Fibroblast of the aortic adventitia (primary cell): ENCODE measurements around the gene IGFN1. TPM values are rescaled to one million over a fixed set of nuclear protein-coding genes. Genes with fewer than 3 reads are reported as not detected.
A peak's percentile ranks its signal among the peaks of the same experiment; 100 is the strongest.
"Not testable (repeated sequence)": the region's sequence is repeated elsewhere in the genome, so short reads cannot be mapped to it uniquely, and the experiment has no call there.

ENCODE experiments used
- DNase-seq: peaks from one replicate; pipeline ENCODE4 v3.0.0-alpha.2; 2010; ENCODE audit warnings: low read depth
- H3K4me3 ChIP-seq: 2 replicates; pipeline ENCODE4 v1.5.1; 2011; ENCODE audit warnings: low read depth, mild to moderate bottlenecking, control low read depth, low read length, moderate library complexity
- total RNA-seq: library from RNA; depleted of rRNA; stranded (reverse); fragments of >200 nt; gene quantifications from 2 replicates; pipeline ENCODE4 v1.2.3, GENCODE V29; 2012; ENCODE audit warnings: low replicate concordance
- TF ChIP-seq, protein P1 (sequence below): IDR thresholded peaks from 2 replicates; pipeline ENCODE4 v1.5.1; 2011; ENCODE audit warnings: mild to moderate bottlenecking, low read length, control low read depth, inconsistent platforms; ENCODE audit not compliant: insufficient read depth

IGFN1 gene
- total RNA-seq, 1 donor, result under 0.01 TPM

DNA sequence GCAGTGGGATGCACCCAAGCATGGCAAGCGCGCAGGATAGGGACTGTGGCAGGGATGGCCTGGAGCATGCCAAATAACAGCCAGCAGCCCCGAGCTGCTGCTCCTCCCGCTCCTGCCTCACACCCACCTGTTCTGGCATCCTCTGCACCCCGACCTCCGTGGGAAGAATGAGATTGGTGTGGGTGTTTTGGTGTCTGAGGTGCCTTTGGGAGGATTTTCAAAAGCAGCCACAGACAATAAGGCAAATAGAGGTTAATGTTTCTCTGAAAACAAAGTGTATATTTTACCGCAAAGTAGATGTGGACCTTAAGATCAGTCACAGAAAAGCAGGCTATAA is 35.5 kb downstream of the IGFN1 start:
- no peak overlapping the region for H3K4me3 ChIP-seq
- TF ChIP-seq, protein P1, sequence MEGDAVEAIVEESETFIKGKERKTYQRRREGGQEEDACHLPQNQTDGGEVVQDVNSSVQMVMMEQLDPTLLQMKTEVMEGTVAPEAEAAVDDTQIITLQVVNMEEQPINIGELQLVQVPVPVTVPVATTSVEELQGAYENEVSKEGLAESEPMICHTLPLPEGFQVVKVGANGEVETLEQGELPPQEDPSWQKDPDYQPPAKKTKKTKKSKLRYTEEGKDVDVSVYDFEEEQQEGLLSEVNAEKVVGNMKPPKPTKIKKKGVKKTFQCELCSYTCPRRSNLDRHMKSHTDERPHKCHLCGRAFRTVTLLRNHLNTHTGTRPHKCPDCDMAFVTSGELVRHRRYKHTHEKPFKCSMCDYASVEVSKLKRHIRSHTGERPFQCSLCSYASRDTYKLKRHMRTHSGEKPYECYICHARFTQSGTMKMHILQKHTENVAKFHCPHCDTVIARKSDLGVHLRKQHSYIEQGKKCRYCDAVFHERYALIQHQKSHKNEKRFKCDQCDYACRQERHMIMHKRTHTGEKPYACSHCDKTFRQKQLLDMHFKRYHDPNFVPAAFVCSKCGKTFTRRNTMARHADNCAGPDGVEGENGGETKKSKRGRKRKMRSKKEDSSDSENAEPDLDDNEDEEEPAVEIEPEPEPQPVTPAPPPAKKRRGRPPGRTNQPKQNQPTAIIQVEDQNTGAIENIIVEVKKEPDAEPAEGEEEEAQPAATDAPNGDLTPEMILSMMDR, result no peak
- no peak for DNase-seq

DNA sequence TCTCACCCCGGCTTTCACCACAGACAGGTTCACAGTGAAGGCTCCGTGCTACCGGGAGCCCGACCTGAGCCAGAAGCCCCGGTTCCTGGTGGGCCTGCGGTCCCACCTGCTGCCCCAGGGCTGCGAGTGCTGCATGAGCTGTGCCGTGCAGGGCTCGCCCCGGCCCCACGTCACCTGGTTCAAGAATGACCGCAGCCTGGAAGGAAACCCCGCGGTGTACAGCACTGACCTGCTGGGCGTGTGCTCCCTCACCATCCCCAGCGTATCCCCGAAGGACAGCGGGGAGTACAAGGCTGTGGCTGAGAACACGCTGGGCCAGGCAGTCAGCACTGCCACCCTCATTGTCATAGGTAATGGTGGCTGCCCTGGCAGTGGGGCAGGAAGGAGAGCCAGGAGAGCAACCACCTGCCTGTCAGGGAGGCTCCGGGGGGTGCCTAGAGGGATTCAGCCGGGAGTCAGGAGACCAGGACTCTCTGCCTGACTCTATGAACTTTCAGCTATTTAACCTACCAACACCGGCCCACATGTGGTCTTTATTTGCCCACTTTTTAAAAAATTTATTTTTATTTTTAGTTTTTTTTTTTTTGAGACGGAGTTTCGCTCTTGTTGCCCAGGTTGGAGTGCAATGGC is 36.4 kb downstream of the IGFN1 start:
- H3K4me3 ChIP-seq, result no peak overlapping the region
- TF ChIP-seq, protein P1, result no peak
- no peak for DNase-seq

DNA sequence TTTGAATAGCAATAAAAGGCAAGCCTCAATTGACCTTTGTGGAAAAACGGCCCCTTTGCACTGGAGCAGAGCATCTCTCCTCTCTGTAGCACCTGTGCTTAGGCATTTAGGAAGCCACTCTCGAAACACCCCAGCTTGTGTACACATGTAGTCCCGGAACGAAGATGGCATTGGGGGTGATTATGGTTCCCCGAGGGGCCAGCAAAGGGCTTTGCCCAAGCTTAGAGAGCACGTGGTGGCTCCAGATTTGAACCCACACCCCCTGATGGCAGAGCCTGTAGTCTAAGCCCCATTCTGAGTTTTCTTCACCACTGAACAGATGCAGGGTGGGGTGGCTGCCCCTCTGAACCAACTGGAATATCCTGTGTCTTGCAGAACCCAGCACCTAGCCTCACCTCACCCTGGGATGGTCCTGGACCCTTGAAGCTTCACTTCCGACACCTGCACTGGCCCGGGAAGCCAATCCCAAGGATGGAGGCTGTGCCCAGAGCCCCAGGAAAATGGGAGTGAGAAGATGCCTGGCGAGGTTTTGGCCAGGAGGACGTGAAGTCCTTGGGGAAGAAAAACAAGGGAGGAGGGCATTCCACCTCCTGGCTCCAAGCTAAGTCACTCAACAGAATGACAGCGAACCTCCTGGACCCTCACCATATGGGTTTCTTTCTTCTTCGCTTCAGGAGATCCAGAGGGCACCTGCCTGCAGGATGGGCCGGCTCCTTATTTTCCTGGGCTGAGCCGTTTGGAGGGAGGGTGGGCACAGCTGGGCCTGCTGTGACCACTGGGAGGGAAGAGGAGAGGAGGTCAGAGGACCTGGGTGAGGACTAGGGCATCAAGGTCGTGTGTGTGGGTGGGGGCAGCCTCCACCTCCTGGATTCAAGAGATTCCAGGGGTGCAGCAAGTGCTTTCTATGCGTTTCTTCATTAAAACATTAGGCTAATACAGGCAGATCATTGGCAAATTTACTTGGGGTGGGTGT is 37.7 kb downstream of the IGFN1 start:
- TF ChIP-seq, protein P1, result no peak
- no peak overlapping the region for H3K4me3 ChIP-seq
- no peak for DNase-seq

DNA sequence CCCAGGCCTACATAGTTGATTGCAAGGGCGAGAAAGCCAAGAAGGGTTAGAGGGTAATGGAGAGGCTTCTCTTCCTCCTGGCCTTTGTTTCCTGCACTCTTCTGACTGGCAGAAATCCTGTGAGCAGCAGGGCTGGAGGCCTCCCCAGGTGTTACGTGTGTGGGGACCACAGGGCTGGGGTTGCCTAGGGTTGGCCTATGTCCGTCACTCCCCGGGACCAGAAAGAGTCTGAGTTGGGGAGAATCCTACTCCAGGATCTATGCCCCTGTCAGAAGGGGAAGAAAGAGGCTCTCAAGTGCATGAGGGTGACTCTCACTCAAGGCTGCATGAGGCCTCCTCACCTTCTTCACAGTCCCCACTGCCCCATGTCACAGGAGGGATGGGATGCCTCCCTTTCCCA is 38.5 kb downstream of the IGFN1 start:
- H3K4me3 ChIP-seq, result no peak overlapping the region
- TF ChIP-seq, protein P1, result no peak
- no peak for DNase-seq

DNA sequence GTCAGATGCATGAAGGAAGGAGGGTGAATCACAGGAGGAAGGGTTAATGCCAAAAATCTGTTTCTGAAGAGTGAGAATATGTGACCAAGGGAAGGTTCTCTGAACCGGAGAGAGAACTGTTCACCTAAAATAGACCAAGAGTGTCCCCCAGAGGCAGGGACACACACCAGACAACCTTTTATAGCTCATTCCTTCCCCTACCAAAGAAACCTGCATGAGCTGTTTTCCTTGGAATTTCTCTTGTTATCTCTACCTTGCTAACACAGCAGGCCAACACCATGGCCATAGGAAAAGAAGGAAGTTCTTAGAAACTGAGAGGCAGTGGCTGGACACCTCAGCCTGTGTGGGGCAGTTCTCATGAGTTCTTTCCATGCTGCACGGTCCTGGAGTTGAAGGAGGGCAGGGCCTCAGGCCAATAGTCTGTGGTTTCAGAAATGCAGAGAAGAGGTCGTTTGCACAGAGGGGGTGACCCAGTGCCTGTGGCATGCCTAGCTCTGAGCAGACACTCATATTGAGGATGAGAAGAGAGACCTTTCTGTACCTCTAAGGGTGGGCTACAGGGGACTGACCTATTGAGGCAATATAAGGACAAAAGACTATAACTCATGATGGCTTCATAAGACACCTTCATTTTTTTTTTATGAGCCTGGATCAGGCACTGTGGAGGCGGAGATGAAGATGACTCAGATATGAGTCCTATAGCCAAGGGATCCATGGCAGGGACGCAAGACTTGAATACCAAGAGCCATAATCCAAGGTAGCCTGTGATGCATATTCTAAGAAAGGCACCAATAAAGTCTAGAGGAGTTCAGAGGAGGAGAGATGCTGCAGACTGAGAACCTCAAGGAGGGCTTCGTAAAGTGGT is 39.4 kb downstream of the IGFN1 start:
- H3K4me3 ChIP-seq, result no peak overlapping the region
- TF ChIP-seq, protein P1, result peak; percentile 9
- DNase-seq, result peak; percentile 51

DNA sequence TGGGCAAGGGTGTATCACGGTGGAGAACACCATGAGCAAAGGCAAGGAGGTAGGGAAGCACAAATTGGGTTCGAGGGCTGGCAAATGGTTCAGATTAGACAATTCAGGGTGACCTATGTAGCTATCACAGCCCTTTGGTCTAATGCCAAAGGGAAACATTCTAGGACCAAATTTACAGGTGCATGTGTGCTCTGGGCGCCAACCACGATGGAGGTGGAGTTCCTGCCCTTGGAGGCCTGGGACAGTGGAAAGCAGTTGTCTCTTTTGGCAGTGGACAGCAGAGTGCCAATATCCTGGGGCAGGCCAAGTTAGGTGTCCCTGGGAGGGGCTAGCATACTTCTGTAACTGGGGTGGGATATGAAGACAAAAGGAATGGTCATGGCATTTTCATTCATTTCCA is 40.1 kb downstream of the IGFN1 start:
- TF ChIP-seq, protein P1, result no peak
- H3K4me3 ChIP-seq, result no peak overlapping the region
- no peak for DNase-seq

DNA sequence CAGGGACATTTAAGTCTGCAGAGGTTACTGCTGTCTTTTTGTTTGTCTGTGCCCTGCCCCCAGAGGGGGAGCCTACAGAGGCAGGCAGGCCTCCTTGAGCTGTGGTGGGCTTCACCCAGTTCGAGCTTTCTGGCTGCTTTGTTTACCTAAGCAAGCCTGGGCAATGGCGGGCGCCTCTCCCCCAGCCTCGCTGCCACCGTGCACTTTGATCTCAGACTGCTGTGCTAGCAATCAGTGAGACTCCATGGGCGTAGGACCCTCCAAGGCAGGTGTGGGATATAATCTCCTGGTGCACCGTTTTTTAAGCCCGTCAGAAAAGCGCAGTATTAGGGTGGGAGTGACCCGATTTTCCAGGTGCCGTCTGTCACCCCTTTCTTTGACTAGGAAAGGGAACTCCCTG is 49.0 kb downstream of the IGFN1 start:
- not testable (repeated sequence) for H3K4me3 ChIP-seq

More for the DNA sequence above, 49.0 kb downstream of the IGFN1 start:
- DNase-seq, result not testable (repeated sequence)
